ENCODE measurements around the gene MRPS18A. TPM values are rescaled to one million over a fixed set of nuclear protein-coding genes. Genes with fewer than 3 reads are reported as not detected.

Gene MRPS18A
- total RNA-seq: 41.4 and 50.3 TPM in 2 replicates

GRCh38 chr6:43687437-43688347, at the start of gene MRPS18A:
MRPS18A (minus strand) TSS chr6:43687791; CDS start chr6:43687779, 12 bp downstream.

GRCh38 chr6:43644940-43645612, 42.5 kb downstream of the MRPS18A start, which contains the start of gene RSPH9:
RSPH9 (plus strand) TSS chr6:43645036; CDS start chr6:43645099, 63 bp downstream.

GRCh38 chr6:43635387-43636307, 51.9 kb downstream of the MRPS18A start, which contains the start of gene MAD2L1BP:
MAD2L1BP (plus strand) TSS chr6:43635840; CDS start chr6:43635876, 36 bp downstream.

GRCh38 chr6:43629104-43629504, 58.5 kb downstream of the MRPS18A start, which contains the start of gene GTPBP2:
GTPBP2 (minus strand) TSS chr6:43629264; CDS start chr6:43629162, 102 bp downstream.

Other genes starting within 250 kb of the MRPS18A start
- 0.09 and 0.28 TPM in 2 replicates for gene DLK2, start 232.2 kb downstream of the MRPS18A start, total RNA-seq
- 8.5 and 10.7 TPM in 2 replicates for gene TJAP1, start 210.2 kb downstream of the MRPS18A start, total RNA-seq
- 0.18 and 0.19 TPM in 2 replicates for gene LRRC73, start 177.4 kb downstream of the MRPS18A start, total RNA-seq
- gene YIPF3, start 170.9 kb downstream of the MRPS18A start, total RNA-seq: 97.6 and 107 TPM in 2 replicates
- 35.0 and 42.1 TPM in 2 replicates for gene POLR1C, start 170.7 kb downstream of the MRPS18A start, total RNA-seq
- 25.6 and 30.2 TPM in 2 replicates for gene XPO5, start 111.8 kb downstream of the MRPS18A start, total RNA-seq
- gene POLH, start 111.6 kb downstream of the MRPS18A start, total RNA-seq: 18.8 and 24.4 TPM in 2 replicates
- 34.1 and 51.3 TPM in 2 replicates for gene GTPBP2, start 58.5 kb downstream of the MRPS18A start, total RNA-seq
- gene MAD2L1BP, start 52.0 kb downstream of the MRPS18A start, total RNA-seq: 19.1 and 23.6 TPM in 2 replicates
- gene RSPH9, start 42.8 kb downstream of the MRPS18A start, total RNA-seq: 0.09 and 0.19 TPM in 2 replicates
- gene VEGFA, start 82.4 kb upstream of the MRPS18A start, total RNA-seq: 14.5 and 108 TPM in 2 replicates

Measured in endothelial cell of coronary artery (primary cell).